ENCODE data around the gene NBR1. TPM values are rescaled to one million over a fixed set of nuclear protein-coding genes. Genes with fewer than 3 reads are reported as not detected.
"Not testable (repeated sequence)": the region's sequence is repeated elsewhere in the genome, so short reads cannot be mapped to it uniquely, and the experiment has no call there.

NBR1 gene
- polyA plus RNA-seq, 3 donors = 40.4 to 88.5 (median 64.0) TPM

GRCh38 chr17:43138531-43138930 lies 32.5 kb upstream of the NBR1 start:
- H3K4me3 ChIP-seq (replicated peaks in 1 of 3; ENCODE audit: low read depth in 2 of 3, low read length in 3 of 3); DNase-seq; H3K79me2 ChIP-seq (ENCODE audit: insufficient read depth, low read length); H3K4me2 ChIP-seq (replicated peaks; ENCODE audit: extremely low read depth, low read length, poor library complexity, severe bottlenecking); H3K9ac ChIP-seq (ENCODE audit: insufficient read depth, low read length, poor library complexity, severe bottlenecking); H3K27me3 Mint-ChIP-seq (ENCODE audit: low read depth in 3 of 3); H3K9me3 ChIP-seq (replicated peaks in 1 of 2; ENCODE audit: control insufficient read depth in 1 of 2, insufficient read depth in 1 of 2, low read length in 2 of 2); H3K27me3 ChIP-seq (ENCODE audit: control insufficient read depth in 2 of 2, insufficient read depth in 2 of 2, low read length in 2 of 2); H3K27ac ChIP-seq (ENCODE audit: low read depth in 1 of 2, low read length in 2 of 2); H3K4me3 Mint-ChIP-seq; H3K27ac Mint-ChIP-seq; H2AFZ ChIP-seq (ENCODE audit: insufficient read depth, low read depth, low read length, poor library complexity, severe bottlenecking); intact Hi-C loops (cut with micrococcal nuclease); H4K20me1 ChIP-seq (ENCODE audit: insufficient read depth, low read length); H3K9me3 Mint-ChIP-seq: not testable (repeated sequence)
- H3K4me1 Mint-ChIP-seq = peaks cover 22% of the 10 kb centered on the region
- H3K4me1 ChIP-seq (ENCODE audit: control insufficient read depth in 1 of 2, insufficient read depth in 2 of 2, low read length in 2 of 2) = peaks cover 18 to 20% of the 10 kb centered on the region in 2 donors
- WGBS (ENCODE audit: insufficient coverage) = 93% methylated on average over 2 of the region's 4 CpGs
- peaks cover 22 to 26% of the 10 kb centered on the region in 2 donors for H3K36me3 Mint-ChIP-seq
- H3K36me3 ChIP-seq (replicated peaks in 1 of 2; ENCODE audit: control insufficient read depth in 1 of 2, insufficient read depth in 2 of 2, low read length in 2 of 2) = peaks cover 0 to 30% of the 10 kb centered on the region in 2 donors

- peak overlapping the region; percentile 23 to 52 for H3K27ac ChIP-seq (ENCODE audit: low read depth in 1 of 2, low read length in 2 of 2)
- peak in 2 of 3 donors; percentile 41 to 49 for DNase-seq
These were observed 30.4 kb upstream of the NBR1 start for GRCh38 chr17:43140396-43141332.

More at GRCh38 chr17:43140396-43141332, 30.4 kb upstream of the NBR1 start:
- Mint-ChIP-seq H3K4me1 (peaks cover 19% of the 10 kb centered on the region), H3K36me3 (peaks cover 14 to 24% of the 10 kb centered on the region in 2 donors), H3K27me3 (ENCODE audit: low read depth in 3 of 3) (peaks cover 0 to 2% (median 2%) of the 10 kb centered on the region in 3 donors), H3K4me3 (peak overlapping the region in 1 of 2 donors; percentile 51), H3K27ac (peak overlapping the region in 5 of 7 donors; percentile 58 to 84 (median 71)), H3K9me3 (no peaks in the 10 kb centered on the region)
- Histone ChIP-seq H3K4me3 (replicated peaks in 1 of 3; ENCODE audit: low read depth in 2 of 3, low read length in 3 of 3) (no peak overlapping the region), H3K36me3 (replicated peaks in 1 of 2; ENCODE audit: control insufficient read depth in 1 of 2, insufficient read depth in 2 of 2, low read length in 2 of 2) (peaks cover 4 to 12% of the 10 kb centered on the region in 2 donors), H4K20me1 (ENCODE audit: insufficient read depth, low read length) (no peaks in the 10 kb centered on the region), H3K4me2 (replicated peaks; ENCODE audit: extremely low read depth, low read length, poor library complexity, severe bottlenecking) (no peak overlapping the region), H3K27me3 (ENCODE audit: control insufficient read depth in 2 of 2, insufficient read depth in 2 of 2, low read length in 2 of 2) (no peaks in the 10 kb centered on the region), H3K4me1 (ENCODE audit: control insufficient read depth in 1 of 2, insufficient read depth in 2 of 2, low read length in 2 of 2) (peaks cover 17 to 18% of the 10 kb centered on the region in 2 donors), H2AFZ (ENCODE audit: insufficient read depth, low read depth, low read length, poor library complexity, severe bottlenecking) (no peak overlapping the region), H3K9ac (ENCODE audit: insufficient read depth, low read length, poor library complexity, severe bottlenecking) (no peak overlapping the region), H3K79me2 (ENCODE audit: insufficient read depth, low read length) (no peaks in the 10 kb centered on the region), H3K9me3 (replicated peaks in 1 of 2; ENCODE audit: control insufficient read depth in 1 of 2, insufficient read depth in 1 of 2, low read length in 2 of 2) (no peaks in the 10 kb centered on the region)
- intact Hi-C loops (cut with micrococcal nuclease) = no loop called here
- WGBS (ENCODE audit: insufficient coverage) = 38% methylated on average over 9 of the region's 11 CpGs
- TF ChIP-seq CTCF (IDR thresholded peaks at IDR 0.05) = no peak

Measured in CD14-positive monocyte (primary cell).